ENCODE data around the gene COL25A1. TPM values are rescaled to one million over a fixed set of nuclear protein-coding genes. Genes with fewer than 3 reads are reported as not detected.

The COL25A1 gene
- total RNA-seq, 1 donor from 2014 or later: 1.3 TPM

DNA sequence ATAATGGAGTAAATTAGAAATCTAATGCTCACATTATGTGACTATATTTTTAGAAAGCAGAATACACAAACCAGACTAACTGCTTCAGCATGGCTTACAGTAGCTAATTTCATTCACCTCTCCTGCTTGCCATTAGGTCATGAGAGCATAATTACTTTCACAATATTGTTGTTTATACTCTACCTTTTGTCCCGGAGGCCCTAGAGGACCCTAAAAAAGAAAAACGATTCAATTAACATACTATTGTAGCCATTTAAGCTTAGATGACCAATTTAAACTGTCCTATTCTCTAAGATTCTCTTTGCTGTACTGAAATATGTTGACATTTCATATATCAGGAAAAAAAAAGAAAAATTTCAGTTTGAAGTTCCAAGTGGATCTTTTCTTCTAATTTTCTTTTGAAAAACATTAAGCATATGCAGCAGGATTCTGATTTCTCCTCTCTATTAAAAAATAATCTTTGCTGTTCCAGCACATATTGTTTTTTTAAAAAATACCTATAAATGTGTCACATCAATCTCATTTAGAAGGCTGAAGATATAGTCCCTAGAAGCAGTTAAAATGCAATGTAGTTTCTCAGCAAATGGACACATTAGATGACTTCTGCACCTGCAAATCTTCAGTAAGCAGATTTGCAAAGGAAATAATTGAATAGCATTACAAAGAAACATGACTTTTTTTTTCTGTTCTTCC, 381.9 kb downstream of the COL25A1 start:
- no peaks in the 10 kb centered on the region for H3K36me3 Mint-ChIP-seq (ENCODE audit: unreplicated experiment)
- TF ChIP-seq CTCF (IDR thresholded peaks at IDR 0.05): no peak
- no peak overlapping the region for H3K4me3 Mint-ChIP-seq (ENCODE audit: unreplicated experiment)
- peaks cover 4% of the 10 kb centered on the region for H3K4me1 Mint-ChIP-seq (ENCODE audit: unreplicated experiment)
- no peaks in the 10 kb centered on the region for H3K9me3 Mint-ChIP-seq (ENCODE audit: unreplicated experiment)
- no peaks in the 10 kb centered on the region for H3K27me3 Mint-ChIP-seq (ENCODE audit: unreplicated experiment)
- no peak for DNase-seq (ENCODE audit: extremely low spot score, unreplicated experiment)
- no peak overlapping the region for H3K27ac Mint-ChIP-seq (ENCODE audit: unreplicated experiment)

GRCh38 chr4:108919226-108919893, 383.1 kb downstream of the COL25A1 start:
- Mint-ChIP-seq H3K36me3 (ENCODE audit: unreplicated experiment) (no peaks in the 10 kb centered on the region), H3K9me3 (ENCODE audit: unreplicated experiment) (no peaks in the 10 kb centered on the region), H3K4me3 (ENCODE audit: unreplicated experiment) (no peak overlapping the region), H3K4me1 (ENCODE audit: unreplicated experiment) (peaks cover 4% of the 10 kb centered on the region), H3K27me3 (ENCODE audit: unreplicated experiment) (no peaks in the 10 kb centered on the region), H3K27ac (ENCODE audit: unreplicated experiment) (no peak overlapping the region)
- TF ChIP-seq CTCF (IDR thresholded peaks at IDR 0.05): no peak
- no peak for DNase-seq (ENCODE audit: extremely low spot score, unreplicated experiment)

GRCh38 chr4:108917255-108917654, 385.2 kb downstream of the COL25A1 start:
- H3K4me1 Mint-ChIP-seq (ENCODE audit: unreplicated experiment): peaks cover 4% of the 10 kb centered on the region
- no peak overlapping the region for H3K4me3 Mint-ChIP-seq (ENCODE audit: unreplicated experiment)
- DNase-seq (ENCODE audit: extremely low spot score, unreplicated experiment): no peak
- no peak overlapping the region for H3K27ac Mint-ChIP-seq (ENCODE audit: unreplicated experiment)
- no peaks in the 10 kb centered on the region for H3K36me3 Mint-ChIP-seq (ENCODE audit: unreplicated experiment)
- no peak for TF ChIP-seq CTCF (IDR thresholded peaks at IDR 0.05)
- H3K9me3 Mint-ChIP-seq (ENCODE audit: unreplicated experiment): no peaks in the 10 kb centered on the region
- H3K27me3 Mint-ChIP-seq (ENCODE audit: unreplicated experiment): no peaks in the 10 kb centered on the region

- no peak for DNase-seq (ENCODE audit: extremely low spot score, unreplicated experiment)
- no peaks in the 10 kb centered on the region for H3K36me3 Mint-ChIP-seq (ENCODE audit: unreplicated experiment)
- no peak overlapping the region for H3K27ac Mint-ChIP-seq (ENCODE audit: unreplicated experiment)
- H3K9me3 Mint-ChIP-seq (ENCODE audit: unreplicated experiment): no peaks in the 10 kb centered on the region
- no peaks in the 10 kb centered on the region for H3K27me3 Mint-ChIP-seq (ENCODE audit: unreplicated experiment)
- no peak overlapping the region for H3K4me3 Mint-ChIP-seq (ENCODE audit: unreplicated experiment)
- TF ChIP-seq CTCF (IDR thresholded peaks at IDR 0.05): no peak
- H3K4me1 Mint-ChIP-seq (ENCODE audit: unreplicated experiment): peaks cover 4% of the 10 kb centered on the region
These were observed 385.8 kb downstream of the COL25A1 start for GRCh38 chr4:108916638-108917037.

DNA sequence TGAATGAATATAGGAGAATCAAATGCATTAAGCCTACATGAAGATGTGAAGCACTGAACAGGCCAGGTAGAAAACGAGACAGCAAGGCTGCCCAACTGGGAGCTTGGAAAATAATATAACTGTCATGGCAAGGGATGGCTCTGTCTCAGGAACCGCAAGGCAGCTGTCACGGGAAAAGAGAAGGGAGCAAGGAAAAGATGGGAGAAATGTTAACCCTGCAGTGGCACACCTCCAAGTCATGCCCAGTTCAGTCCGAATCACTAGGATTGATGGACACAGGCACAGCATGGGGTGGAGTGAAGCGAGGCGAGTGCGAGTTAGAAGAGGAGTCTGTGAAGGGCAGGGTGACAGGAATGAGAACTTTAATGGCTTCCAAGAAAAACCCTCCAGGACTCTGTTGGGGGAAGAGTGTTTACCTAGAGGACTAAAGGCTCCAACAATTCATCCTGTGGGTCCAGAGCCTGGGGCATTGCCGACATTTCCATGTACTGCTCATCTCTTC, 395.5 kb downstream of the COL25A1 start:
- Mint-ChIP-seq H3K9me3 (ENCODE audit: unreplicated experiment) (no peaks in the 10 kb centered on the region), H3K27me3 (ENCODE audit: unreplicated experiment) (no peaks in the 10 kb centered on the region), H3K36me3 (ENCODE audit: unreplicated experiment) (no peaks in the 10 kb centered on the region), H3K4me1 (ENCODE audit: unreplicated experiment) (no peaks in the 10 kb centered on the region), H3K4me3 (ENCODE audit: unreplicated experiment) (no peak overlapping the region), H3K27ac (ENCODE audit: unreplicated experiment) (no peak overlapping the region)
- no peak for DNase-seq (ENCODE audit: extremely low spot score, unreplicated experiment)
- no peak for TF ChIP-seq CTCF (IDR thresholded peaks at IDR 0.05)
